ENCODE results near the gene OR5K4. TPM values are rescaled to one million over a fixed set of nuclear protein-coding genes. Genes with fewer than 3 reads are reported as not detected.
"Not testable (repeated sequence)": the region's sequence is repeated elsewhere in the genome, so short reads cannot be mapped to it uniquely, and the experiment has no call there.

The OR5K4 gene
- total RNA-seq, 6 donors from 2014 or later: not detected

GRCh38 chr3:98390366-98390765, 36.7 kb downstream of the OR5K4 start, which contains the start of gene OR5K3:
Gene OR5K3, plus strand, starts transcription at chr3:98390666. Its CDS starts 0 bp downstream, at chr3:98390666.
- TF ChIP-seq EP300 (IDR thresholded peaks at IDR 0.05) (no peak), POLR2AphosphoS5 (IDR thresholded peaks at IDR 0.05) (no peak), POLR2A (IDR thresholded peaks at IDR 0.05) (no peak), CTCF (IDR thresholded peaks at IDR 0.05) (no peak)
- no peak within 1 kb of the TSS for H3K4me3 ChIP-seq
- H3K27ac ChIP-seq: no peak within 1 kb of the TSS
- no peaks in the 10 kb centered on the region for H3K36me3 ChIP-seq
- ATAC-seq (ENCODE audit: low FRiP score in 2 of 2) (no peak), DNase-seq (no peak)
- no peaks in the 10 kb centered on the region for H3K4me1 ChIP-seq
- no peaks in the 10 kb centered on the region for H3K9me3 ChIP-seq
- no peaks in the 10 kb centered on the region for H3K27me3 ChIP-seq

GRCh38 chr3:98395101-98395500, 41.4 kb downstream of the OR5K4 start:
- H3K9me3 ChIP-seq: no peaks in the 10 kb centered on the region
- no peaks in the 10 kb centered on the region for H3K36me3 ChIP-seq
- TF ChIP-seq POLR2A (IDR thresholded peaks at IDR 0.05) (no peak), CTCF (IDR thresholded peaks at IDR 0.05) (no peak), POLR2AphosphoS5 (IDR thresholded peaks at IDR 0.05) (no peak), EP300 (IDR thresholded peaks at IDR 0.05) (no peak)
- H3K27ac ChIP-seq: no peak overlapping the region
- no peaks in the 10 kb centered on the region for H3K27me3 ChIP-seq
- H3K4me3 ChIP-seq: no peak overlapping the region
- H3K4me1 ChIP-seq: no peaks in the 10 kb centered on the region
- no peak for DNase-seq
- no peak for ATAC-seq (ENCODE audit: low FRiP score in 2 of 2)

GRCh38 chr3:98396482-98396881, 42.8 kb downstream of the OR5K4 start:
- H3K4me3 ChIP-seq; H3K4me1 ChIP-seq; H3K27me3 ChIP-seq; DNase-seq; H3K9me3 ChIP-seq; H3K36me3 ChIP-seq; H3K27ac ChIP-seq; ATAC-seq (ENCODE audit: low FRiP score in 2 of 2): not testable (repeated sequence)
- WGBS, 2 donors: 93 to 100% methylated on average over 1 to 4 of the region's 4 CpGs

GRCh38 chr3:98398513-98398912, 44.9 kb downstream of the OR5K4 start:
- H3K27ac ChIP-seq: no peak overlapping the region
- no peak for DNase-seq
- no peak overlapping the region for H3K4me3 ChIP-seq
- H3K36me3 ChIP-seq: no peaks in the 10 kb centered on the region
- TF ChIP-seq CTCF (IDR thresholded peaks at IDR 0.05): no peak
- no peaks in the 10 kb centered on the region for H3K27me3 ChIP-seq
- ATAC-seq (ENCODE audit: low FRiP score in 2 of 2): no peak
- H3K9me3 ChIP-seq: peaks cover 0 to 13% (median 7%) of the 10 kb centered on the region in 4 donors
- no peaks in the 10 kb centered on the region for H3K4me1 ChIP-seq

- no peak overlapping the region for H3K27ac ChIP-seq
- no peak for DNase-seq
- H3K4me3 ChIP-seq: no peak overlapping the region
- WGBS, 2 donors: 86 to 92% methylated on average over 1 of the region's 1 CpG
- H3K36me3 ChIP-seq: no peaks in the 10 kb centered on the region
- no peak for ATAC-seq (ENCODE audit: low FRiP score in 2 of 2)
- peaks cover 0 to 42% (median 18%) of the 10 kb centered on the region in 4 donors for H3K9me3 ChIP-seq
- no peaks in the 10 kb centered on the region for H3K27me3 ChIP-seq
- H3K4me1 ChIP-seq: no peaks in the 10 kb centered on the region
- no peak for TF ChIP-seq POLR2A (IDR thresholded peaks at IDR 0.05)
- TF ChIP-seq EP300 (IDR thresholded peaks at IDR 0.05): no peak
- no peak for TF ChIP-seq CTCF (IDR thresholded peaks at IDR 0.05)
- no peak for TF ChIP-seq POLR2AphosphoS5 (IDR thresholded peaks at IDR 0.05)
Measured at GRCh38 chr3:98402507-98402906, 48.9 kb downstream of the OR5K4 start.
